BLaER1 treated with 17β-estradiol and CSF1 and Interleukin-3, amounts not matched to agents 10 nM and 100 nM (cell line): ENCODE results near the gene COMMD3.

Experiments
- H3K27ac ChIP-seq, 11 experiments: shearing (Covaris generic); formaldehyde crosslinking; 2 replicates each; pipeline ENCODE4 v1.8.1; 2022
- H3K27me3 ChIP-seq, 11 experiments: shearing (Covaris generic); formaldehyde crosslinking; 2 replicates each; pipeline ENCODE4 v1.8.1; 2022
- H3K36me3 ChIP-seq, 11 experiments: shearing (Covaris generic); formaldehyde crosslinking; 2 replicates each; pipeline ENCODE4 v1.8.1; 2022
- H3K4me1 ChIP-seq, 10 experiments: shearing (Covaris generic); formaldehyde crosslinking; 2 replicates each; pipeline ENCODE4 v1.8.1; 2022
- H3K4me2 ChIP-seq, 11 experiments: shearing (Covaris generic); formaldehyde crosslinking; 2 replicates each; pipeline ENCODE4 v1.8.1; 2022
- H3K4me3 ChIP-seq, 10 experiments: shearing (Covaris generic); formaldehyde crosslinking; 2 replicates each; pipeline ENCODE4 v1.8.1; 2022
- H3K9ac ChIP-seq, 11 experiments: shearing (Covaris generic); formaldehyde crosslinking; 2 replicates each; pipeline ENCODE4 v1.8.1; 2022
- H3K9me3 ChIP-seq, 11 experiments: shearing (Covaris generic); formaldehyde crosslinking; replicated peaks in 1 of 11; 2 replicates each; pipeline ENCODE4 v1.8.1; 2022
- H4K20me1 ChIP-seq, 11 experiments: shearing (Covaris generic); formaldehyde crosslinking; 2 replicates each; pipeline ENCODE4 v1.8.1; 2022
- Cebpa-rat ChIP-seq, 11 experiments: shearing (Covaris generic); IDR thresholded peaks; 2 replicates each; pipeline ENCODE4 v1.8.1; 2022

The COMMD3 gene

DNA sequence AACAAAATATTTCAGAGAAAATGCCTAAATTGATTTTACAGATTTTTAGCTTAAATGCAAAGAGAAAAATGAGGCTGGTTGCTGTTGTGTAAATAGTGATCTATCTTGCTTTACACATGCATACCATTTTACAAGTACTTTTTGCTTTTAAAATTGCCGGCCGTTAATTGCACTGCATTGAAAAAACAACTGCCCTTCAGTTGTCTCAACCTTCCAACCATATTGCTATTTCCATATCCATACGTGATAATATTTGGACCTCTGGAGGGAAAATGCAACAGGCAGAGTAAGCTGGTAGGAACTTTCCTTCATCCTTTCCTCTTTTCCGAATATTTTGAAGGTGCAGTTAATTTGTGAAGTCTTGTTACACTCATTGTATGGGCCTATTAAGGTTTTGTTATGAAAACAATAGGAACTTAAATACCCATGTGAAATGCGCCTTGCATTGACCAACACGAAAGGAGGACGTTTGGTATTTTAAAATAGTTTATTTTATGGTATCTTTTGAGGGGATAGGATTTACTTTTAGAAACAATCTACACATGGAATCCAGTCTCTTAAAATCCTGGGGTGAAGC, 16.0 kb downstream of the COMMD3 start:
- Histone ChIP-seq H3K9me3 (peaks cover 19 to 28% (median 24%) of the 10 kb centered on the region in 11 experiments), H3K27me3 (peaks cover 96 to 100% (median 99%) of the 10 kb centered on the region in 11 experiments), H3K4me1 (peaks cover 15 to 34% (median 28%) of the 10 kb centered on the region in 10 experiments), H3K4me2 (peak overlapping the region; percentile 71 to 94 (median 81); a peak in 21 of 22 replicates), H3K4me3 (peak overlapping the region; percentile 39 to 71 (median 61); a peak in 19 of 20 replicates), H3K36me3 (peaks cover 0 to 18% (median 6%) of the 10 kb centered on the region in 11 experiments; a peak in 10 of 22 replicates), H3K27ac (peak overlapping the region; percentile 39 to 98 (median 94); a peak in 20 of 22 replicates), H4K20me1 (peaks cover 0 to 17% (median 6%) of the 10 kb centered on the region in 11 experiments; a peak in 7 of 22 replicates), H3K9ac (peak overlapping the region; percentile 56 to 98 (median 86); a peak in 21 of 22 replicates)
- no peak for TF ChIP-seq Cebpa-rat (IDR thresholded peaks at IDR 0.05)

DNA sequence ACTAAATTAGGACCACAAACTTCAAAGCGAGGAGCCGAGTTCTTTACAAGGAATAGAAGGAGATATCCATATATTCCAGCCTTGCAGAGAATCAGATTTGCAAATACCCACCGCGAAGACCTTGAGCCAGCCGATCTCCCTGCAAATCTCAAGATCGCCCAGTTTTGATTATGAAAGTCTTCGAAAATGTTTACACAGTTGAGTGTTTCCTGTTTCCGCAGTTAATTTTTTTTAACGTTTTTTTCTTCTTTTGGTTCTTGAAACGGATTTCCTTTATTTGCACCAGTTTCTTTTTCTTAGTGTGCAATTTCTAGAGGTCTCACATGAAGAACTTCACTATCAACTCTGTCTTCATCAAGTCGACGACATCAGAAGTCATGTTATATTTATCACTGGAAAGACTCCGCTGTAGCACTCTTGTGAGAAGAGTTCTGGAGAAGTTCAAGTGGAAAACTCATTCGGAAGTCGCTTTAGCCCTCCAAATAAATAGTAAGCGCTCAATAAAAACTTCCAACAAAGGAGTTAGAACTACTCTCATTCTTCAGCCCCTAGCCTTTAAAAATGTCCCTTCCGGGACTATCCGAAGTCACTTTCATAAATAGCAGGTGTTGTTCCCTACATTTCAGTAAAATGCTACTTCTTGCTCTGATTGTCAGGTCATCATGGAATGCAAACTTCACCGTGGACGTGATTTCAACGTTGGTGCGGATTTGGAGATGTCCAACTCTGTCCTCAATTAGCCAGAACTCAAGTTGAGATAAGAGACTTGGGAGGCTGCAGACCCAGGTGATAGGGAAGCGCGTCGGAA, 17.2 kb downstream of the COMMD3 start:
- H3K9ac ChIP-seq = peak overlapping the region; percentile 56 to 98 (median 86); a peak in 21 of 22 replicates
- H3K9me3 ChIP-seq = peaks cover 19 to 28% (median 24%) of the 10 kb centered on the region in 11 experiments
- H3K4me3 ChIP-seq = peak overlapping the region; percentile 39 to 71 (median 61)
- H3K4me2 ChIP-seq = peak overlapping the region; percentile 71 to 94 (median 81)
- peaks cover 0 to 16% (median 6%) of the 10 kb centered on the region in 11 experiments; a peak in 10 of 22 replicates for H3K36me3 ChIP-seq
- peaks cover 0 to 17% (median 6%) of the 10 kb centered on the region in 11 experiments; a peak in 7 of 22 replicates for H4K20me1 ChIP-seq
- H3K27ac ChIP-seq = peak overlapping the region; percentile 39 to 98 (median 94); a peak in 21 of 22 replicates
- peaks cover 97 to 100% (median 99%) of the 10 kb centered on the region in 11 experiments for H3K27me3 ChIP-seq
- no peak for TF ChIP-seq Cebpa-rat (IDR thresholded peaks at IDR 0.05)
- H3K4me1 ChIP-seq = peaks cover 15 to 44% (median 33%) of the 10 kb centered on the region in 10 experiments

DNA sequence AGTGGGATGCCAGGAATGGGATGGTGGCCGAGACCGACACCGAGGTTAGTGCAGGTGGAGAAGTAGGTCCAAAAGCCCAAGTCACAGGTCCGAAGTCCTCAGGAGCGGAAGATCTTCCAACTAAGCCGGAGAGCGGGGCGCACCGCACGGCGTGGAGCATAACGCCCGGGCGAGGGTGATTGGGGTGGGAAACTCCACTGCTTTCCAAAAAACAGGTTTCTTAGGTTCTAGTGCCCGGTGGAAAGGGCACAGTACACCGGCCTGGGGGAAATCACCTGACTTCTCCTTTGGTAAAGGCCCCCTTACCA, 17.7 kb downstream of the COMMD3 start:
- H3K27ac ChIP-seq = peak overlapping the region; percentile 39 to 98 (median 94); a peak in 20 of 22 replicates
- H3K4me1 ChIP-seq = peaks cover 16 to 46% (median 35%) of the 10 kb centered on the region in 10 experiments
- peaks cover 0 to 17% (median 6%) of the 10 kb centered on the region in 11 experiments; a peak in 7 of 22 replicates for H4K20me1 ChIP-seq
- peak overlapping the region; percentile 56 to 98 (median 86); a peak in 18 of 22 replicates for H3K9ac ChIP-seq
- peak overlapping the region; percentile 39 to 71 (median 61); a peak in 18 of 20 replicates for H3K4me3 ChIP-seq
- H3K36me3 ChIP-seq = peaks cover 0 to 16% (median 6%) of the 10 kb centered on the region in 11 experiments; a peak in 10 of 22 replicates
- peaks cover 19 to 28% (median 24%) of the 10 kb centered on the region in 11 experiments for H3K9me3 ChIP-seq
- no peak for TF ChIP-seq Cebpa-rat (IDR thresholded peaks at IDR 0.05)
- H3K4me2 ChIP-seq = peak overlapping the region; percentile 71 to 94 (median 81)
- H3K27me3 ChIP-seq = peaks cover 98 to 100% (median 99%) of the 10 kb centered on the region in 11 experiments

GRCh38 chr10:22334414-22335172, 18.4 kb downstream of the COMMD3 start:
- Histone ChIP-seq H3K36me3 (peaks cover 0 to 10% (median 1%) of the 10 kb centered on the region in 11 experiments; a peak in 7 of 22 replicates), H3K9me3 (peaks cover 19 to 28% (median 24%) of the 10 kb centered on the region in 11 experiments), H3K4me1 (peaks cover 22 to 47% (median 39%) of the 10 kb centered on the region in 10 experiments), H3K27ac (peak overlapping the region; percentile 75 to 98 (median 94)), H3K27me3 (peaks cover 98 to 100% (median 99%) of the 10 kb centered on the region in 11 experiments), H3K4me3 (peak overlapping the region; percentile 46 to 71 (median 61)), H4K20me1 (peaks cover 0 to 17% (median 6%) of the 10 kb centered on the region in 11 experiments; a peak in 7 of 22 replicates), H3K4me2 (peak overlapping the region; percentile 71 to 94 (median 81)), H3K9ac (peak overlapping the region; percentile 81 to 98 (median 86))
- TF ChIP-seq Cebpa-rat (IDR thresholded peaks at IDR 0.05) = no peak

GRCh38 chr10:22335173-22335933, 19.2 kb downstream of the COMMD3 start:
- H3K4me2 ChIP-seq = peak overlapping the region; percentile 71 to 94 (median 81)
- H3K27ac ChIP-seq = peak overlapping the region; percentile 75 to 98 (median 94)

DNA sequence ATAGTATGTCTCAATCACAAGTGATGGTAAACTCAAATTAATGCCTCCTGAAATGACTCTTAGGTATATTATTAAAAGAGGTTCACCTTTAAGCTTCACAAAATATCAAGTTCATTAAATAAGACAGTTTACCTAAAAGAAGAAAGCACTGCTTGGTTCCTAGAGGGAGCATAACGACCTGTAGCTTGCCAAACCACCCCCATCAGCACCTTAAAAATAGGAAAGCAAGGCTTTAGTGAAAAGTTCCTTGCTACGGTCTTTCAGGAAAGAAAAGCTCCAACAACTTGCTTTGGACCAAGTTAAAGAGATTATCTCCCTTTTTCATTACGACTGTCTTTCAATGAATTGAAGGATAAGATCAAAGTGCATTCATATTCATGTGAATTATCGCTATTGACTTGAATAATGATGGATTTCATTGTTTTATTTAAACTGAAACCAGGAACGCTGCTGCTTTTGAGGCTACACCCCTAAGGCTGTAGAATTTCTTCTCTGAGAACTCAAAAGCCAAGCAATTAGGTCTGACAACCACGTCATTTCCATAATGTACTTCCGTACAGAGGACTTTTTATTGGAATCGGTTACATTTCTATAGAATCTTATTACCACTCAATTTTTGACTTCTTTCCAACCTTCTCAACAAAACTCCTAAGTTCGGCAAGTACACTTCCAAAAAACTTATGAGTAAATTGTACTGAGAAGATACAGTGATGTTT, 22.2 kb downstream of the COMMD3 start:
- H3K4me3 ChIP-seq = peak overlapping the region; percentile 10 to 71 (median 52); a peak in 15 of 20 replicates
- peaks cover 19 to 27% (median 24%) of the 10 kb centered on the region in 11 experiments for H3K9me3 ChIP-seq
- TF ChIP-seq Cebpa-rat (IDR thresholded peaks at IDR 0.05) = no peak
- peaks cover 32 to 64% (median 47%) of the 10 kb centered on the region in 10 experiments for H3K4me1 ChIP-seq
- H3K4me2 ChIP-seq = peak overlapping the region; percentile 66 to 94 (median 81)
- peaks cover 0 to 6% (median 0%) of the 10 kb centered on the region in 11 experiments; a peak in 3 of 22 replicates for H3K36me3 ChIP-seq
- H4K20me1 ChIP-seq = peaks cover 0 to 32% (median 9%) of the 10 kb centered on the region in 11 experiments; a peak in 9 of 22 replicates
- peaks cover 96 to 100% (median 100%) of the 10 kb centered on the region in 11 experiments for H3K27me3 ChIP-seq
- peak overlapping the region; percentile 38 to 98 (median 84); a peak in 20 of 22 replicates for H3K9ac ChIP-seq
- H3K27ac ChIP-seq = peak overlapping the region; percentile 4 to 98 (median 96); a peak in 19 of 22 replicates

More at GRCh38 chr10:22335173-22335933, 19.2 kb downstream of the COMMD3 start:
- peak overlapping the region; percentile 46 to 71 (median 61) for H3K4me3 ChIP-seq
- peak overlapping the region; percentile 81 to 98 (median 86) for H3K9ac ChIP-seq
- H4K20me1 ChIP-seq = peaks cover 0 to 20% (median 6%) of the 10 kb centered on the region in 11 experiments; a peak in 8 of 22 replicates
- peaks cover 0 to 6% (median 0%) of the 10 kb centered on the region in 11 experiments; a peak in 3 of 22 replicates for H3K36me3 ChIP-seq
- peaks cover 95 to 100% (median 99%) of the 10 kb centered on the region in 11 experiments for H3K27me3 ChIP-seq
- H3K9me3 ChIP-seq = peaks cover 19 to 28% (median 24%) of the 10 kb centered on the region in 11 experiments
- peaks cover 27 to 52% (median 42%) of the 10 kb centered on the region in 10 experiments for H3K4me1 ChIP-seq
- TF ChIP-seq Cebpa-rat (IDR thresholded peaks at IDR 0.05) = no peak
